Uterine smooth muscle cell (primary cell): ENCODE results near the gene CDC7. TPM values are rescaled to one million over a fixed set of nuclear protein-coding genes. Genes with fewer than 3 reads are reported as not detected.

Source experiments
- total RNA-seq: library from RNA; depleted of rRNA; stranded (reverse); fragments of >200 nt; gene quantifications from 2 replicates; pipeline ENCODE4 v1.2.3, GENCODE V29; 2014

Gene CDC7
- 2.9 and 15.5 TPM in 2 replicates for total RNA-seq

DNA sequence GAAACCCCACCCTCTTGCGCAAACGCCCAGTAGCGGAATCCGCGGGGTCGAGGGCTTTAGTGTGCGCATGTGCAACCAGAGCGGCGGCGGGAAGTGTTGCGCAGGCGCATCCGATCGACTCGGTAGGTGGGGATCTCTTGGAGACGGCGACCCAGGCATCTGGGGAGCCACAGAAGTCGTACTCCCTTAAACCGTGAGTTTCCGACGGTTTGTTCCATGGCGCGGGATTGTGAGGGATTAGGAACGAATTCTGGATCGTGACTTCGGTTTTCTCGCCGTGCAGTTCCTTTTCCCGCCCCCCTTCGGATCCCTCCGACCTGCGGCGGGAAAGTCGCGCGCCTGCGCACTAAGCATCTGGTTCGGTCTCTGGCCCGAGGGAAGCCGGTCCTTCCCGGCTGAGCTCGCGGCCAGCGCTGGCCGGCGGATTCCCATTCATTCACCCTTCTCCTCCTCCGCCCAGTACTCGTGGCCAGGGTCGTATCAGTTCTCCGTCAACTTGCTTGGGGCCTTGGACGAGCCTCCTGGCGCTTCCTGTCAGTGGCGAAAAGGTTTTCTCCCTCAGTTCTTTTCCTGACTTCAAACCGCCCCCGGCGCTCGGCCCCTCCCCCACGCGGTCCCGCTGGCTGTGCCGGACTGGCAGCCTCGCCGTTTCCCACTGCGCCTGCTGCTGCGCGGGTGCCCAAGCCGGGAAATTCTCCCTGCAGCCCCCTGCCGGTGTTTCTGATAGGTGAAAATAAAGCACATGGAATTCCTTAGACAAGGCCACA is at the start of gene CDC7:
Gene CDC7, plus strand, starts transcription at position 96 of the 767 bp plus-strand sequence. CDS start 866 bp downstream, outside the sequence.

Other genes with a start within 250 kb of the CDC7 start
- gene HFM1, start 96.0 kb upstream of the CDC7 start, total RNA-seq, result 0.55 and 0.87 TPM in 2 replicates